ENCODE results near the gene SETD4. TPM values are rescaled to one million over a fixed set of nuclear protein-coding genes. Genes with fewer than 3 reads are reported as not detected.

Gene SETD4
- total RNA-seq, 1 experiment from 2014 or later: 12.5 TPM

DNA sequence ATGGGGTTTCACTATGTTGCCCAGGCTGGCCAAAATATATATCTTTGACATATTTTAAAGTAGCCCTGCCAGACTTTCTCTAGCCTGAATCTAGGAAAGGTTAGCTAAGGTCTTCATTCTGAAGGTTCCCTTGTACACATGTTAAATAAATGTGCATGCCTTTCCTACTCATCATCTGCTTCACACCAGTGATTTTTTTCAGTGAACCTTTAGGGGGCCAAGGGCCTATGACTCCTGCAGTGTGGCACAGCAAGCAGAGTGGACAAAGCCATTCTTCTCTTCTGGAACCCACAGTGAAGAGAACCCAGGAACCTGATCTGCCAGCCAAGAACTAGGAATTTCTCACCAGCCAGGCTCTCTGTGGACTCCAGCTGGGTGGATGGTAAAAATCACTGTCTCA is 32.4 kb upstream of the SETD4 start:
- CTCF ChIA-PET: no interaction called here
- ATAC-seq (no peak), DNase-seq (no peak)
- Histone ChIP-seq H4K20me1 (ENCODE audit: low read length) (no peaks in the 10 kb centered on the region), H3K9me3 (ENCODE audit: low read length) (peaks cover 15% of the 10 kb centered on the region; the same call in 1 of the 2 replicates), H2AFZ (ENCODE audit: low read length) (no peak overlapping the region), H3K27me3 (ENCODE audit: low read length) (no peaks in the 10 kb centered on the region), H3F3A (ENCODE audit: low read length, unreplicated experiment) (no peaks in the 10 kb centered on the region), H3K4me1 (ENCODE audit: insufficient read depth, low read length) (peaks cover 2% of the 10 kb centered on the region), H3K36me3 (ENCODE audit: low read depth, low read length) (peaks cover 2% of the 10 kb centered on the region; the same call in 1 of the 2 replicates), H3K9me2 (replicated peaks; ENCODE audit: low read length) (no peaks in the 10 kb centered on the region), H3K4me2 (ENCODE audit: low read length) (no peak overlapping the region), H3K79me2 (ENCODE audit: low read length) (no peaks in the 10 kb centered on the region), H3K9ac (ENCODE audit: low read length) (no peak overlapping the region), H3K4me3 (ENCODE audit: low read length) (no peak overlapping the region), H3K27ac (ENCODE audit: low read length) (no peak overlapping the region)
- POLR2A ChIA-PET (ENCODE audit: unreplicated experiment): no interaction called here
- intact Hi-C loops (cut with micrococcal nuclease): no loop called here
- TF ChIP-seq EZH2phosphoT487 (IDR thresholded peaks at IDR 0.05; ENCODE audit: borderline replicate concordance, low read length): no peak
- TF ChIP-seq, protein P1, sequence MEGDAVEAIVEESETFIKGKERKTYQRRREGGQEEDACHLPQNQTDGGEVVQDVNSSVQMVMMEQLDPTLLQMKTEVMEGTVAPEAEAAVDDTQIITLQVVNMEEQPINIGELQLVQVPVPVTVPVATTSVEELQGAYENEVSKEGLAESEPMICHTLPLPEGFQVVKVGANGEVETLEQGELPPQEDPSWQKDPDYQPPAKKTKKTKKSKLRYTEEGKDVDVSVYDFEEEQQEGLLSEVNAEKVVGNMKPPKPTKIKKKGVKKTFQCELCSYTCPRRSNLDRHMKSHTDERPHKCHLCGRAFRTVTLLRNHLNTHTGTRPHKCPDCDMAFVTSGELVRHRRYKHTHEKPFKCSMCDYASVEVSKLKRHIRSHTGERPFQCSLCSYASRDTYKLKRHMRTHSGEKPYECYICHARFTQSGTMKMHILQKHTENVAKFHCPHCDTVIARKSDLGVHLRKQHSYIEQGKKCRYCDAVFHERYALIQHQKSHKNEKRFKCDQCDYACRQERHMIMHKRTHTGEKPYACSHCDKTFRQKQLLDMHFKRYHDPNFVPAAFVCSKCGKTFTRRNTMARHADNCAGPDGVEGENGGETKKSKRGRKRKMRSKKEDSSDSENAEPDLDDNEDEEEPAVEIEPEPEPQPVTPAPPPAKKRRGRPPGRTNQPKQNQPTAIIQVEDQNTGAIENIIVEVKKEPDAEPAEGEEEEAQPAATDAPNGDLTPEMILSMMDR (conservative IDR thresholded peaks at IDR 0.05; ENCODE audit: low read depth, low read length): no peak
- no TSS peak for BruUV-seq (replicated peaks)

- CTCF ChIA-PET: no interaction called here
- H3K9ac ChIP-seq (ENCODE audit: low read length): no peak overlapping the region
- no peaks in the 10 kb centered on the region for H3K79me2 ChIP-seq (ENCODE audit: low read length)
- TF ChIP-seq EZH2 (IDR thresholded peaks at IDR 0.05; ENCODE audit: low read length, unreplicated experiment): no peak
- TF ChIP-seq, protein P1 (conservative IDR thresholded peaks at IDR 0.05; ENCODE audit: low read depth, low read length): no peak
- TF ChIP-seq EZH2phosphoT487 (IDR thresholded peaks at IDR 0.05; ENCODE audit: borderline replicate concordance, low read length): no peak
- intact Hi-C loops (cut with micrococcal nuclease): no loop called here
- H3K4me1 ChIP-seq (ENCODE audit: insufficient read depth, low read length): no peaks in the 10 kb centered on the region
- no peak overlapping the region for H2AFZ ChIP-seq (ENCODE audit: low read length)
- H3K36me3 ChIP-seq (ENCODE audit: low read depth, low read length): peaks cover 2% of the 10 kb centered on the region; the same call in 1 of the 2 replicates
- BruUV-seq (replicated peaks): no TSS peak
- no peaks in the 10 kb centered on the region for H4K20me1 ChIP-seq (ENCODE audit: low read length)
- H3K27me3 ChIP-seq (ENCODE audit: low read length): no peaks in the 10 kb centered on the region
- peaks cover 15% of the 10 kb centered on the region; the same call in 1 of the 2 replicates for H3K9me3 ChIP-seq (ENCODE audit: low read length)
- no peaks in the 10 kb centered on the region for H3F3A ChIP-seq (ENCODE audit: low read length, unreplicated experiment)
- H3K4me2 ChIP-seq (ENCODE audit: low read length): no peak overlapping the region
- DNase-seq (no peak), ATAC-seq (no peak)
- POLR2A ChIA-PET (ENCODE audit: unreplicated experiment): no interaction called here
- H3K9me2 ChIP-seq (replicated peaks; ENCODE audit: low read length): no peaks in the 10 kb centered on the region
- no peak overlapping the region for H3K4me3 ChIP-seq (ENCODE audit: low read length)
- H3K27ac ChIP-seq (ENCODE audit: low read length): no peak overlapping the region
Measured at GRCh38 chr21:36089946-36090345, 29.6 kb upstream of the SETD4 start.

DNA sequence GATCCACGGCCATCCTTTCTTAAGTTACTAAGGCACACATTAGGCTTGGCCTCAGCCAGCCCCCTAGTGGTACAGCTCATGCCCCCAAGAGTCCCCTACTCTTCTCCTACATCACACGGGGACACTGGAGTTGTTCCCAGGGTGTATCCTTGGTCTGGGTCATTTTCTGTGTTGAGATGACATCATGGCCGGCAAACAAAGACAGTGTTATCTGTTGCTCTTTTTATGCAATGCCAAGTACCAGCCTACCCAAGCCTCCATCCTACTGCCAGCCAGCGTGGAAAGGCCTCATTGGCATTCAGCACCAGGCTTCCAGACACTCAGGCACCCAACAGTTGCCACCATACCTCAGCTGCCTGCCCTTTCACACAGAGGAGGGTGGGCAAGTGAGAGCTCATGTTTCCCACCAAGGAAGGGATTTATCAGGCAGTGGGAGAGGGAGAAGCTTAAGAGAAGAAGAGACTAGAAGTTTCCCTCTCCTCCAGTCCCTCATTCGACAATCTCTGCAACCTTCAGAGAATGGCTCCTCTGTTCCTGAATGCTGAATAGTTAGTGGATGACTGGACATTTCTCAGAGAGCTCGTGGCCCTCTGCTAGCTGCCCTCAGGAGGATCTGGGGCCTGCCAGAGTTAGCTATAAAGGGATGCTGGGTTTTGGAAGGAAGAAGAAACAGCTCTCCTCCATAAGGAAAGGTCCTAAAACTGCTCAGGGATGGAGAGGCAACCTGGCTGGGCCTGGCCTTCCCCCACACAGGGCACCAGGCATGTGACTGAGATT is 27.2 kb upstream of the SETD4 start:
- Histone ChIP-seq H3K4me2 (ENCODE audit: low read length) (no peak overlapping the region), H3K9me2 (replicated peaks; ENCODE audit: low read length) (no peaks in the 10 kb centered on the region), H3K27ac (ENCODE audit: low read length) (no peak overlapping the region), H3K4me1 (ENCODE audit: insufficient read depth, low read length) (no peaks in the 10 kb centered on the region), H3K9ac (ENCODE audit: low read length) (no peak overlapping the region), H4K20me1 (ENCODE audit: low read length) (no peaks in the 10 kb centered on the region), H3K79me2 (ENCODE audit: low read length) (no peaks in the 10 kb centered on the region), H3K36me3 (ENCODE audit: low read depth, low read length) (no peaks in the 10 kb centered on the region), H3F3A (ENCODE audit: low read length, unreplicated experiment) (no peaks in the 10 kb centered on the region), H2AFZ (ENCODE audit: low read length) (no peak overlapping the region), H3K4me3 (ENCODE audit: low read length) (no peak overlapping the region), H3K9me3 (ENCODE audit: low read length) (peaks cover under 1% of the 10 kb centered on the region; the same call in 1 of the 2 replicates), H3K27me3 (ENCODE audit: low read length) (no peaks in the 10 kb centered on the region)
- CTCF ChIA-PET: no interaction called here
- ATAC-seq: no peak
- POLR2A ChIA-PET (ENCODE audit: unreplicated experiment): no interaction called here
- no TSS peak for BruUV-seq (replicated peaks)
- TF ChIP-seq EZH2 (IDR thresholded peaks at IDR 0.05; ENCODE audit: low read length, unreplicated experiment) (no peak), EZH2phosphoT487 (IDR thresholded peaks at IDR 0.05; ENCODE audit: borderline replicate concordance, low read length) (no peak)
- TF ChIP-seq, protein P1 (conservative IDR thresholded peaks at IDR 0.05; ENCODE audit: low read depth, low read length): peak; percentile 27; the same call in 1 of the 2 replicates
- no peak for DNase-seq
- intact Hi-C loops (cut with micrococcal nuclease): no loop called here
